Activated CD4-positive, alpha-beta memory T cell treated with anti-CD3 and anti-CD28 coated beads for 36 hours (primary cell): ENCODE data around the gene HRH4. TPM values are rescaled to one million over a fixed set of nuclear protein-coding genes. Genes with fewer than 3 reads are reported as not detected.
A peak's percentile ranks its signal among the peaks of the same experiment; 100 is the strongest.

ENCODE experiments used
- CTCF ChIA-PET: fragments of 350-600 bp; sonication (Branson Sonifier 250); formaldehyde crosslinking; loops from one replicate; lab custom pipeline; 2021; ENCODE audit warnings: antibody characterized with exemption, inconsistent platforms; lab: Charles Lee
- POLR2A ChIA-PET: fragments of 350-600 bp; sonication (Branson Sonifier 250); formaldehyde crosslinking; loops from one replicate; lab custom pipeline; 2021; ENCODE audit warnings: antibody characterized with exemption; lab: Charles Lee
- DNase-seq: peaks from one replicate; pipeline ENCODE4 v3.0.0-alpha.2; 2020
- H3K27ac Mint-ChIP-seq: one replicate; pipeline ENCODE4 v1.8.0; 2021; ENCODE audit warnings: mixed read lengths
- H3K27me3 Mint-ChIP-seq: one replicate; pipeline ENCODE4 v1.8.0; 2021; ENCODE audit warnings: mixed read lengths
- H3K36me3 Mint-ChIP-seq: one replicate; pipeline ENCODE4 v1.8.0; 2021; ENCODE audit warnings: mixed read lengths
- H3K4me1 Mint-ChIP-seq: one replicate; pipeline ENCODE4 v1.8.0; 2021; ENCODE audit warnings: low read depth, mixed read lengths
- H3K4me3 Mint-ChIP-seq: one replicate; pipeline ENCODE4 v1.8.0; 2021; ENCODE audit warnings: mild to moderate bottlenecking, mixed read lengths
- H3K9me3 Mint-ChIP-seq: one replicate; pipeline ENCODE4 v1.8.0; 2021; ENCODE audit warnings: mixed read lengths
- intact Hi-C: fragments of 100-400 bp; cut with micrococcal nuclease; formaldehyde crosslinking; loops from one replicate; pipeline ENCODE4 v1.15.1; 2023
- total RNA-seq, 2 experiments: library from RNA; stranded (reverse); gene quantifications; one replicate each; pipeline ENCODE4 v1.2.3, GENCODE V29; 2021

The HRH4 gene, protein sequence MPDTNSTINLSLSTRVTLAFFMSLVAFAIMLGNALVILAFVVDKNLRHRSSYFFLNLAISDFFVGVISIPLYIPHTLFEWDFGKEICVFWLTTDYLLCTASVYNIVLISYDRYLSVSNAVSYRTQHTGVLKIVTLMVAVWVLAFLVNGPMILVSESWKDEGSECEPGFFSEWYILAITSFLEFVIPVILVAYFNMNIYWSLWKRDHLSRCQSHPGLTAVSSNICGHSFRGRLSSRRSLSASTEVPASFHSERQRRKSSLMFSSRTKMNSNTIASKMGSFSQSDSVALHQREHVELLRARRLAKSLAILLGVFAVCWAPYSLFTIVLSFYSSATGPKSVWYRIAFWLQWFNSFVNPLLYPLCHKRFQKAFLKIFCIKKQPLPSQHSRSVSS
- total RNA-seq = under 1 TPM; 0.43 to 0.65 TPM

DNA sequence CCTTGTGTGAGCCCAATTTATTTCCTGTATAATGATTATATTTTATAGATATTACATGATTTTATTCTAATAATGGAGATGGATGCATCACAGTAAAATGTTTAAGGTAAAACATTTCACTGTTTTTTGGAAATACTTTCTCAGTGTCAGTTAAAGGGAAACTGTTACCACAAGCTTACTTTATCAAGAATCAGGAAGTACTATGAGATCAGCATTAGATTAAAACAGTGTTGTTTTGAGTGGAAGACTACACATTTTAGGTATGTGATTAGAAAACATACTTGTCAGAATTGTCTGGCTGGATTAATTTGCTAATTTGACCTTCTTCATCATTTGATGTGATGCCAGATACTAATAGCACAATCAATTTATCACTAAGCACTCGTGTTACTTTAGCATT is at the start of gene HRH4:
HRH4 (plus strand) TSS at position 250 of the 400 bp plus-strand sequence; CDS start at position 342, 92 bp downstream.
- H3K36me3 Mint-ChIP-seq = peaks cover 1% of the 10 kb centered on the region
- no peak within 1 kb of the TSS for H3K27ac Mint-ChIP-seq
- CTCF ChIA-PET = interaction anchor here (0.7 to 3.3 kb wide), 4 partner anchors 28 to 101 kb away, joined by 3 to 16 read pairs (median 4); no protein-coding TSS in a partner anchor
- H3K4me3 Mint-ChIP-seq = no peak within 1 kb of the TSS
- peaks cover 2% of the 10 kb centered on the region for H3K27me3 Mint-ChIP-seq
- no peak for DNase-seq
- peaks cover 34% of the 10 kb centered on the region for H3K4me1 Mint-ChIP-seq
- POLR2A ChIA-PET = no interaction called here
- no peaks in the 10 kb centered on the region for H3K9me3 Mint-ChIP-seq
- intact Hi-C loops = no loop called here

DNA sequence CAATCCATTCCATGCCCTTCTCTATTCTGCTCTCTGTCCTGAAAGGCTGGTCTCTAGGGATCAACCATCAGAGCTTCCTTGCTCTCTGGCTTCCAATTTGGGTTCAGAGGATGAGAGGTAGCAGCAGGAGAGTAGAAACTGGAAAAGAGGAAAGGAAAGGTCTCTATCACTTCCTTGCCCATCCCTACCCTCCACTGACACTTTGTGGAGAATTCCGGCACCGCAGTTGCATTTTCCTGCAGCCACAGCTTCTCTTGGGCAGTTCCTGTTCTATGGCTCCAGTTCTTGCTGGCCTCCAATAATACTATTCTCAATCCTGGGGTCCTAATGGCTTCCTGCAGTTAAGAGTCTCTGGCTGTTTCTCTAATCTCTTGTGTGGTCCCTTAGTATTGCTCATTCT is 47.3 kb upstream of the HRH4 start:
- POLR2A ChIA-PET = interaction anchor here (1.7 to 3.1 kb wide), 3 partner anchors 13 to 44 kb away, joined by 5 to 22 read pairs (median 16); partner anchors contain the start of genes IMPACT and OSBPL1A
- CTCF ChIA-PET = interaction anchor here (1.1 to 6.5 kb wide), 4 partner anchors 21 to 72 kb away, joined by 3 to 28 read pairs (median 3); no protein-coding TSS in a partner anchor
- Mint-ChIP-seq H3K4me3 (no peak overlapping the region), H3K9me3 (peaks cover 12% of the 10 kb centered on the region), H3K4me1 (peaks cover 23% of the 10 kb centered on the region), H3K36me3 (peaks cover 2% of the 10 kb centered on the region), H3K27me3 (peaks cover 31% of the 10 kb centered on the region), H3K27ac (no peak overlapping the region)
- DNase-seq = no peak
- intact Hi-C loops = loop anchor here (5.0 kb wide), 1 partner anchor 421 kb away; no protein-coding TSS in a partner anchor

DNA sequence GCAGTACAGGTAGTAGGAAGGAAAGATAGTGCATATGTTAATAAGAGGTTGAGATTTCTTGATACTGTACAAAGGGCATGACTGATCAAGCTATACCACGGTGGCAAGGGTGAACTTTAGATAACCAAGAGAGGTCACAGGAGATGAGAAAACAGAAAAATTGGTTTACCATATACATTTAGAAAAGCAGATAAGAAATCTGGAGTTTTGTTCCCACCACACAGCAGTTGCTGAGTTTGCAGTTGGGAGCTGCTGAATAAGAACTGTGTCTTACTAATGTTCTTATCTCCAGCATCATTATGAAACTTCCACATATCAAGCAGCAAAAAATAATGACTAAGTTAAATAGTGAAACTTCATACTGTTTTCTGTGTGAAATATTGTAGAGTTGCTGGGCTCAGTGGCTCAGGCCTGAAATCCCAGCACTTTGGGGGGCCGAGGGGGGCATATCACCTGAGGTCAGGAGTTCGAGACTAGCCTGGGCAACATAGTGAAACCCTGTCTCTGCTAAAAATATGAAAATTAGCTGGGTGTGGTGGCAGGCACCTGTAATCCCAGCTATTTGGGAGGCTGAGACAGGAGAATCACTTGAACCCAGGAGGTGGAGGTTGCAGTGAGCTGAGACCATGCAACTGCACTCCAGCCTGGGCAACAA is 46.0 kb upstream of the HRH4 start:
- peaks cover 29% of the 10 kb centered on the region for H3K27me3 Mint-ChIP-seq
- no peak overlapping the region for H3K4me3 Mint-ChIP-seq
- POLR2A ChIA-PET = interaction anchor here (1.7 to 3.1 kb wide), 3 partner anchors 12 to 45 kb away, joined by 5 to 22 read pairs (median 16); partner anchors contain the start of genes IMPACT and OSBPL1A
- H3K36me3 Mint-ChIP-seq = peaks cover 2% of the 10 kb centered on the region
- peak; percentile 60 for DNase-seq
- intact Hi-C loops = loop anchor here (1.0 to 5.0 kb wide), 5 partner anchors 12 to 422 kb away; partner anchors contain the start of genes IMPACT and OSBPL1A
- CTCF ChIA-PET = interaction anchor here (1.1 to 6.5 kb wide), 5 partner anchors 18 to 74 kb away, joined by 3 to 28 read pairs (median 3); no protein-coding TSS in a partner anchor
- H3K9me3 Mint-ChIP-seq = peaks cover 12% of the 10 kb centered on the region
- H3K27ac Mint-ChIP-seq = no peak overlapping the region
- H3K4me1 Mint-ChIP-seq = peaks cover 23% of the 10 kb centered on the region

DNA sequence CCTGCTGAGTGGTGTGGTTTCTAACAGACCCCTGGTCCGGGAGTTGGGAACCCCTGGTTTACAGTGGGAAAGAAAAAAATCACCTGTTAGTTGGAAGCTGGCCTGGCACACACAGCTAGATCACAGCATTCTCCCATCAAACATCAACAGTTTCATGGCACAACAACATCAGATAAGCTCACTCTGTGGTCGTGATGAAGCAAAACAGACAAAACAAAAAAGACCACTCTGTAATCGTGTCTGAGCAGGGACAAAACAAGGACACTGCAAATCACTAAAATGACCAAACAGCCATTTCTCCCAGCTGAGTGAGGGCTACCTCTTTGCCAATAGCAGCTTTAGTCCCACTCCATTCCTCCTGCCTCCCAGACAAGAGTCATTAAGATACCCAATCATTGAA is 43.0 kb upstream of the HRH4 start:
- Mint-ChIP-seq H3K4me3 (no peak overlapping the region), H3K27ac (no peak overlapping the region), H3K36me3 (no peaks in the 10 kb centered on the region), H3K27me3 (peaks cover 26% of the 10 kb centered on the region), H3K4me1 (peaks cover 22% of the 10 kb centered on the region), H3K9me3 (peaks cover 10% of the 10 kb centered on the region)
- no peak for DNase-seq
- intact Hi-C loops = no loop called here
- ChIA-PET POLR2A (no interaction called here), CTCF (interaction anchor here (1.0 to 6.5 kb wide), 3 partner anchors 20 to 72 kb away, joined by 3 to 28 read pairs (median 5); partner anchors contain the start of gene OSBPL1A)

DNA sequence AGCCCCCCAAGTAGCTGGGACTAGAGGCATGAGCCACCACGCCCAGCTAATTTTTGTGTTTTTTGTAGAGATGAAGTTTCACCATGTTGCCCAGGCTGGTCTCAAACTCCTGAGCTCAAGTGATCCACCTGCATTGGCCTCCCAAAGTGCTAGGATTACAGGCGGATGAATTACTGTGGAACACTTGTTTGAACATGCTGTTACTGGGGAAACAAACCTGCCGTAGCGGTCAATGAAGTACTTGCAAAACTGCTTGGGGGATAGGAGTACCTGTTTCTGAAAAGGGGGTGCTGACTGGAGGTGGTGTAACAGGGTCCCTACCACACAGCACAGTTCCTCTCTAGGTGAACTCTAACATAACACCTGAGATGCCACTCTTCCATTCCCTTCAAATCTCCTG is 39.9 kb upstream of the HRH4 start:
- intact Hi-C loops = no loop called here
- CTCF ChIA-PET = interaction anchor here (2.2 kb wide), 1 partner anchor 61 kb away, joined by 5 read pairs; no protein-coding TSS in a partner anchor
- POLR2A ChIA-PET = interaction anchor here (1.0 kb wide), 1 partner anchor 60 kb away, joined by 3 read pairs; no protein-coding TSS in a partner anchor
- Mint-ChIP-seq H3K27me3 (peaks cover 34% of the 10 kb centered on the region), H3K36me3 (peaks cover 2% of the 10 kb centered on the region), H3K9me3 (peaks cover 1% of the 10 kb centered on the region), H3K4me1 (peaks cover 2% of the 10 kb centered on the region), H3K27ac (no peak overlapping the region), H3K4me3 (no peak overlapping the region)
- DNase-seq = no peak

DNA sequence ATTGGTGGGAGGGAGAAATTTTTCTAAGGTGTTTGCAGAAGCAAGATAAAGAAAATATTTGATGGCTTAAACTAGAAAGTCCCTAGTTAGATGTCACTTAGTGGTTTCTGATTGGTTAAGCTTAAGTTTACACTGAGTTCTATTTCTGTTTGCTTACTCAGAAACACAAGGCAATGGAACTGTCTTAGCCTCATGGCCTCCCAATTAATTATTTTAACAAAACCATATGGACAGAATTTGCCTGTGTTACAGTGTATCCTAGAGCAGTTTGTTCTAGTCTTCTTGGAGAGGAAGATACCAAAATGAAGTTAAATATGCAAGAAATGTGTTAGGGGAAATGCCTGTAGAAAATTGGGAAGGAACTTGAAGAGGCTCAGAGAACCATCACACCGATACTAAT is 38.6 kb upstream of the HRH4 start:
- intact Hi-C loops = no loop called here
- Mint-ChIP-seq H3K4me3 (no peak overlapping the region), H3K27me3 (peaks cover 29% of the 10 kb centered on the region), H3K27ac (no peak overlapping the region), H3K36me3 (peaks cover 8% of the 10 kb centered on the region), H3K9me3 (peaks cover 5% of the 10 kb centered on the region), H3K4me1 (peaks cover 5% of the 10 kb centered on the region)
- ChIA-PET CTCF (interaction anchor here (2.2 kb wide), 1 partner anchor 63 kb away, joined by 5 read pairs; no protein-coding TSS in a partner anchor), POLR2A (interaction anchor here (0.6 kb wide), 1 partner anchor 809 kb away, joined by 5 read pairs; no protein-coding TSS in a partner anchor)
- no peak for DNase-seq

DNA sequence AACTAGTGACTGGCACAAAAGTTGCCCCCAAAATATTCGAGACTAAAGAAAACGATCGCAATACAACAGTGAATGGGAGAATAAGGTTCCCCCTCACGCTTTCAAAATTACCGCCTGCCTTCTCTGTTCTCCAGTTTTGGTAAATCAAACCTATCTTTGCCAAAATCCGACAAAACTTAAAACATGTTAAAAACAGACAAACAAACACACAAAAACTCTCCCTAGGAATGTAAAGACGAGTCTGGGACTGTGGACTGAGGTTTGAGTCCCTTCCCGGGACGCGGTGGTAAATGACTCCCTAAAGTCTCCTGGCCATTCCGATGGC is 34.4 kb upstream of the HRH4 start:
- Mint-ChIP-seq H3K4me1 (peaks cover 18% of the 10 kb centered on the region), H3K27me3 (peaks cover 10% of the 10 kb centered on the region), H3K36me3 (peaks cover 15% of the 10 kb centered on the region), H3K9me3 (peaks cover 5% of the 10 kb centered on the region), H3K27ac (peak overlapping the region; percentile 59), H3K4me3 (peak overlapping the region; percentile 72)
- POLR2A ChIA-PET = interaction anchor here (1.0 kb wide), 1 partner anchor 12 kb away, joined by 5 read pairs; no protein-coding TSS in a partner anchor
- intact Hi-C loops = loop anchor here (1.0 to 5.0 kb wide), 3 partner anchors 12 to 61 kb away; no protein-coding TSS in a partner anchor
- DNase-seq = no peak
- CTCF ChIA-PET = no interaction called here

DNA sequence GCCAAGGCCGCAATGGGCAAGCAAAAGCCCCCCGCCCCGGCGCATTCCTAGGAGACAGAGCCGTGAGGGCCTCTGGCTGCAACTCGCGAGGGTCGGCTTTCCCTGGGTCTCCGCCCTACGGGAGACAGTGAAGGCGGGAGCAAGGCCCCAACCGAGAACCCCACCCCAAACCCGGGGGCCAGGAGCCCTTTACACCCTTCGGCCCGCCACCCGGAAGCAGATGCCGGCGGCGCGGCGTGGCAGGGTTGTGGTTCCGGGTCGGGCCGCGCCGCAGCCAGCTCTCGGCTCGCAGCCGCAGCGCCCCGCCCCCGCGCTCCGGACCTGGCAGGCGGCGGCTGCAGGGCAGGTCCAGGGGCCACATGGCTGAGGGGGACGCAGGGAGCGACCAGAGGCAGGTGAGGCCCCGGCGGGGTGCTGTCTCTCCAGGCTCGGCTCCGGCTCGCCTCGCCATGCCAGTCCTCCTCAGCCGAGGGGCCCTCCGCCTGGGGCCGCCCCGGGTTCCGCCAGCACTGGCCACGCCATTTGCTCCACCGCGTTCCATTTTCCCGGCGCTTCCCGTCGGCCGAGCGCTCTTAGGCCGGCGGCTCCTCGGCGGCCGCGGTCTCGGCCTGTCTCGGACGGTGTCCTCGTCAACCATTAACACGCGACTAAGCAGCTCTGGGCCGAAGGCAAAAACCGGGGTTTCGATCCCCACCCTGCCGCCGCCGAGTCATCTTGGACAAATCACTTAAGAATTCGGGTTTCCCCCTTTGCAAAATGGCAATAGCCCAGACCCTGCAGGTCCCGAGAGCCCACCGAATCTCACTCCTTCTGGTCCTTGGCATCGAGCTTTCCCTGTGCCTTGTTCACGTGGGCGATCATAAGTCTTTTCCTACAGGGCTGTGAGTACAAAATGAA is 33.8 kb upstream of the HRH4 start, which contains the start of gene IMPACT:
IMPACT (plus strand) TSS at position 273 of the 897 bp plus-strand sequence; CDS start at position 360, 87 bp downstream.
- Mint-ChIP-seq H3K36me3 (peaks cover 15% of the 10 kb centered on the region), H3K27ac (peak within 1 kb of the TSS; percentile 90), H3K4me3 (peak within 1 kb of the TSS; percentile 88), H3K4me1 (peaks cover 18% of the 10 kb centered on the region), H3K27me3 (peaks cover 10% of the 10 kb centered on the region), H3K9me3 (peaks cover 5% of the 10 kb centered on the region)
- ChIA-PET CTCF (interaction anchor here (1.1 kb wide), 1 partner anchor 67 kb away, joined by 3 read pairs; no protein-coding TSS in a partner anchor), POLR2A (interaction anchor here (0.6 to 1.0 kb wide), 3 partner anchors 13 to 429 kb away, joined by 3 to 5 read pairs (median 3); no protein-coding TSS in a partner anchor)
- peak; percentile 81 for DNase-seq
- intact Hi-C loops = loop anchor here (1.0 to 5.0 kb wide), 3 partner anchors 12 to 61 kb away; no protein-coding TSS in a partner anchor

DNA sequence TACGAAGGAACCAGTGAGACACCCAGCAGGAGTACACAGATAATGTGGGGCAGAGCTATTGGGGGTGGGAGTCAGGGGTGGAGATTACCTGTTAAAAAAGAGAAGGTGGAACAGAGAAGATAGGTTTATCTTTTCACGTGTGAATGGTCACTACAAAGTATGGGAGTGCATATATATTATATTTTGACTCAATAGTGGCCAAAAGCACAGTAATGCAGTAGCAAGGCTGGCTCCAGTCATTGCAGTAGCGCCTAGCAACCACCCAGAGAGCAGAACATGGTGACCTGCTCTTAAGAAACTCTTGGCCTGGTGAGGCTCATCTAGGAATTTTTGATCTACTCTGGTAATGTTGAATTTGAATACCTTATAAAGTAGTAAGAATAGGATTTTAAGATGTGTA is 33.0 kb upstream of the HRH4 start:
- peaks cover 5% of the 10 kb centered on the region for H3K9me3 Mint-ChIP-seq
- DNase-seq = peak; percentile 16
- peak overlapping the region; percentile 88 for H3K4me3 Mint-ChIP-seq
- peaks cover 18% of the 10 kb centered on the region for H3K4me1 Mint-ChIP-seq
- H3K36me3 Mint-ChIP-seq = peaks cover 15% of the 10 kb centered on the region
- H3K27ac Mint-ChIP-seq = peak overlapping the region; percentile 90
- peaks cover 8% of the 10 kb centered on the region for H3K27me3 Mint-ChIP-seq
- POLR2A ChIA-PET = interaction anchor here (0.6 to 0.9 kb wide), 2 partner anchors 32 to 430 kb away, joined by 3 read pairs; no protein-coding TSS in a partner anchor
- intact Hi-C loops = loop anchor here (5.0 kb wide), 2 partner anchors 60 kb away; no protein-coding TSS in a partner anchor
- CTCF ChIA-PET = interaction anchor here (1.1 to 1.6 kb wide), 2 partner anchors 68 to 87 kb away, joined by 3 read pairs; no protein-coding TSS in a partner anchor

DNA sequence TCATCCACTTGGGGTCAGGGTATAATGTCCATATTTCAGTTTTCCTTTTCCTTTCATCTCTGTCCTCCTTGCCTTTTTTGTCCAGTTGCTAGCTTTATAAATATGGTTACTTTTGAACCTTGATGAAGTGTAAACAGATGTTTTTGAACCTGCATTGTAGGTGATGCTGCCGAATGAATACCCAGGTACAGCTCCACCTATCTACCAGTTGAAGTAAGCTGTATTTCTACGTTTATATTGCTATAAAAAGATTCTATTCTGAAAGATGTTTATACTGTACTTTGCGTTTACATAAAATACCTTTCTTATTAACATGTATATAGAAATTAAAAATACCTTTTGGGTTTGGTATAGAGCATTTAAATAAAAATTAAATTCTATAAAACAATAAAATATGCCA is 31.7 kb upstream of the HRH4 start:
- Mint-ChIP-seq H3K9me3 (peaks cover 5% of the 10 kb centered on the region), H3K27me3 (peaks cover 2% of the 10 kb centered on the region), H3K36me3 (peaks cover 17% of the 10 kb centered on the region), H3K27ac (no peak overlapping the region), H3K4me3 (no peak overlapping the region), H3K4me1 (peaks cover 18% of the 10 kb centered on the region)
- ChIA-PET POLR2A (no interaction called here), CTCF (interaction anchor here (0.5 to 3.8 kb wide), 4 partner anchors 32 to 912 kb away, joined by 3 to 18 read pairs (median 3); partner anchors contain the start of gene HRH4)
- intact Hi-C loops = loop anchor here (5.0 kb wide), 2 partner anchors 59 to 61 kb away; no protein-coding TSS in a partner anchor
- no peak for DNase-seq
